HG03108 (cell line): ENCODE data around the gene COL4A2.

ENCODE experiments used
- ATAC-seq: cut with Tn5 transposase; IDR thresholded peaks from one replicate; pipeline ENCODE4 v1.9.1; 2021; ENCODE audit warnings: moderate library complexity; ENCODE audit not compliant: unreplicated experiment

Gene COL4A2

DNA sequence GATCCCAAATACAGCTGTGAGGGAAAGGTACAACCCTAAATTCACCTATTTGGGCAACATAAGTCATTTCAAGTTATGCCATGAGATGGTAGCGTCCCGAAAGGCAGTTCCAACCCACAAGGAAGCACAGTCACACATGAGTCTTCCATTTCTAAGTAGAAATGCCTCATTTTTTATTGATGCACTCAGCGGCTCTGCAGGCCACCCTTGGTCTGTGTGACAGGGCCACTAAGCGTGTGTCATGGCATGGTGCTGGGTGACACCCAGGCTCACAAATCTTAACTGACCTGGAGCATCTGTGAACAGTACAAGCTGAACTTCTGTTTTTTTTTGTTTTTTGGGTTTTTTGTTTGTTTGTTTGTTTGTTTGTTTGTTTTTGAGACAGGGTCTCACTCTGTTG, 239.3 kb downstream of the COL4A2 start:
- ATAC-seq = no peak

GRCh38 chr13:110546926-110547325, 239.8 kb downstream of the COL4A2 start:
- no peak for ATAC-seq

DNA sequence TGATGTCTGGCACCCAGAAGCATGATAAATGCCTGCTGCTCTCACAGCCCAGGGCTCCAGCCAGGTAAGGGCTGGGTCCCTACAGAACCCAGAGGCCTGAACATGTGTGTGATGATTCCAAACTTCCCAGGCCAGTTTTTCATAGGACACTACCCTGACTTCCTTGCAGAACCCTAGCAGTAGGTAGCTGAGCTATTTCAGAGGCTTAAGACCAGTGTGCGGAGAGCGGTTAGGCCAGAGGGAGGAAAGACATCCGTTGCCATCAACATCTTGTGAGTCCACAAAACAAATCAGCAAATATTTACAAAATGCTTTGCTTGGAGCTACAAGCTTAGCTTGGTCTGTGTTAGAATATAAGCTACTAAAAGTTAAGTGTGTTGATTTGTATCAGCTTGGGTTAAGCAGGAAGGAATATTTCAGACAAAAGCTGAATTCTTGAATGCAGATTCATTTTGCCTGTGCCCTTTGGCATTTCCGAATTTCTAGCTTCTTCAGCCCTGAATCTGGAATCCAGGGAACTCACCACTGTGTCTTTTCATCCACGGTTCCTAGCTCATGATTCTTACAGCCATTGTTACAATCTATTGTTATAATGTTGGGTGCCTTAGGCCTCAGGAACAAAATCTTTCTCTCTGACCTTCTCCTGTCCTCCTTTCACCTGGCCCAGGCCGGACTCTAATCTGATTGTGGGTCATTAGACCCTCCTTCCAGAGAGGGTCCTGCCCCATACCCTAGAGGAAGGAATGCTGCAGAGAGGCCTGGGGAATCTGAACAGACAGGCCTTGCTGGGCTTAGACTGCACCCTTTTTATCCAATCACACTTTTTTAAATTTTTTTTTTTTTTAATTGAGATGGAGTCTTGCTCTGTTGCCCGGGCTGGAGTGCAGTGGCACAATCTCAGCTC, 242.1 kb downstream of the COL4A2 start:
- no peak for ATAC-seq

DNA sequence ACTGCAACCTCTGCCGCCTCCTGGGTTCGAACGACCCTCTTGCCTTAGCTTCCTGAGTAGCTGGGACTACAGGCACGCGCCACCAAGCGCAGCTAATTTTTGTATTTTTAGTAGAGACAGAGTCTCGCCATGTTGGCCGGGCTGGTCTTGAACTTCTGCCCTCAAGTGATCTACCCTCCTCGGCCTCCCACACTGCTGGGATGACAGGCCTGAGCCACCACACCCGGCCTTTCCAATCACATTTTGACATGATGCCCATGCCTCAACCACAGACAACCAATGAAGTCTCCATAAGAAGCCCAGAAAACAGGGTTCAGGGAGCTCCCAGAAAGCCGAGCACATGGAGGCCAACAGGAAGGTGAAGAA, 242.7 kb downstream of the COL4A2 start:
- ATAC-seq = no peak

- ATAC-seq = no peak
Observed at GRCh38 chr13:110551284-110551683, 244.2 kb downstream of the COL4A2 start.

- ATAC-seq = no peak
Observed at GRCh38 chr13:110552767-110553166, 245.7 kb downstream of the COL4A2 start.

DNA sequence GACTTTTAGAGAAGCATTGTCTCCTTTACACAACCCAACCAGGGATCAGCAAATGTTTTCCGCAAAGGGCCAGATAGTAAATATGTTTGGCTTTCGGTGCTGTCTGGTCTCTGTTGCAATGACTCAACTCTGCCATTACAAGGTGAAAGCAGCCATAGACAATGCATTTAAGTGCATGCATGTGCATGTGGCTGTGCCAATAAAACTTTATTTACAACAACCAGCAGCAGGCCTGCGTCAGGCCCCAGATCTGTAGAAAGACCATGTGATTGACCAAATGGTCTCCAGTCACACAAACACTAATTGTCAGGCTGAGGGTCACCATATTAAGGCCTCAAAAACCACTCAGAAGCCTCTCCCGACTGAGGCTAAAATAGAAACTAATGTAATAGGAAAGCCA, 246.3 kb downstream of the COL4A2 start:
- no peak for ATAC-seq

DNA sequence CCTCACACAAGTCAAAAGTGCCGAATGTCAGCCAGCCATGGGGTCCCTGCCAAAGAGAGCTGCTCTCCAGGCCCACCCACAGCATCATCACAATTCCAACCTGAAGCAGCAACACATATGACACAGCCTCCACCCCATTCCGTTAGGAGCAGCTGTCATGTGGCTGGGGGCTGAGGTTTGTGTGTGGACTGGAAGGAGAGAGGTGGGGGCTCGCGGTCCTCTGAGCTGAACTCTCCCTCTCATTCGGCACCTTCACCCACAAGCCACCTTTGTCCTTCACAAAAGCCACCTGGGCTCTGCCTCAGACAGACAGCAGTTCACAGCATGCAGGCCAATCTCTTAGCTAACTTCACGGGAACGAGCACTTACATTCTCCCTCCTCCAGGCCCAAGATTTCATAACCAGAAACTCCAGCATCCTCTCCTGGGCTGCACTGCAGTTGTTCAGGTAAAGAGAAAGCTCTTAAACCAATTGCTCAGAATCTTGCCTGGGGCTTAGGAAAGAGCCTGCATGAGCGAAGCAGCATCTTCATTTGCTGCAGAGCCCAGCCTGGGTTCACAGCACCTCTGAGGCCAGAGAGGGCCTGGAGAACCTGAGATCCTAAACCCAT, 247.2 kb downstream of the COL4A2 start:
- no peak for ATAC-seq

GRCh38 chr13:110554946-110555345, 247.9 kb downstream of the COL4A2 start:
- no peak for ATAC-seq

GRCh38 chr13:110555601-110556223, 248.6 kb downstream of the COL4A2 start:
- ATAC-seq = no peak

GRCh38 chr13:110556224-110556606, 249.1 kb downstream of the COL4A2 start:
- no peak for ATAC-seq

DNA sequence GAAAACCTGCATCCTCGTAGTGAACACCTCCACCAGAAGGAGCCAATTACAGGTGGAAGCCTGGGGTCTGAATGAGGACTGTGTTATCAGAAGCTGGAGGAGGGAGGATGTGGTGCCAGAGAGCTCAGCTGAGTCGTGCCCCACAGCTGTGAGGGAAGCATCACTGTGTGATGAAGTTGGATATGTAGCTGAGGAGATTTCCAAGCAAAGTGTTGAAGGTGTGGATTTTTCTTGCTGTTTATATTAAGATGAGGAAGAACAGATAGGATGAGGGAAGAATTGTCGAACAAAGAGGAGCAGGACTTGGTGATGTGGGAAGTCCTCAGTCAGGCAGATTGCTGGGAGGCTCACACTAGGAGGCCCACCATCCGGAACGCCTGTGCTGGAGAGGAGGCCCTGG, 250.0 kb downstream of the COL4A2 start:
- no peak for ATAC-seq

GRCh38 chr13:110557610-110558305, 250.7 kb downstream of the COL4A2 start:
- ATAC-seq = no peak

DNA sequence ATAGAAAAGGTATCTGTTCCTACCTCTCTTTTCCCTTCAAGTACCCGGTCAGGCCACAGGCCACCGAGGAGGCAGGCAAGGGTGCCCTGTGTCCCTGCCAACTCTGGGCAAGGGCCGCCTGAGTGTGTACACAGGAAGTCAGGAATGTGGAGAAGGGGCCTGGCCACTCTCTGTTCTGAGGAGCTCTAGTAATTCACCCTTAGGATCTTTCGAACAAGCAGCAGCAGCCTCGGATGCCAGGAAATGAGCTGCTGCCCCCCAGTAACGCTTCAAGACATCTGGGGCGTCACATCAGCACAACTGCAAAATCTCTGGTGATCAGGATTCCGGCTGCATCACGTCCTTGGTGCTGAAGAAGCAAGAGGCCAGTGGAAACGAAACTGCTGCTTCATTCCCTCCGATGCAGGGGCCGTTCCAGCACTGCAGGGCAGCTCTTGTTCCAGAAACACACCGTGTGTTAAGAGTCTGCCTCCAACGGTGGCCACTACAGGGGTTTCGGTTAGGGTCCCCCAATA, 252.4 kb downstream of the COL4A2 start:
- no peak for ATAC-seq

- ATAC-seq = no peak
Observed at GRCh38 chr13:110559986-110560385, 252.9 kb downstream of the COL4A2 start.

- peak; percentile 12 for ATAC-seq
Observed at GRCh38 chr13:110560601-110561343, 253.7 kb downstream of the COL4A2 start.

- peak; percentile 80 for ATAC-seq
Observed at GRCh38 chr13:110561344-110562035, 254.4 kb downstream of the COL4A2 start, which contains the start of gene RAB20. RAB20 (minus strand) TSS chr13:110561722; CDS start chr13:110561519, 203 bp downstream.

DNA sequence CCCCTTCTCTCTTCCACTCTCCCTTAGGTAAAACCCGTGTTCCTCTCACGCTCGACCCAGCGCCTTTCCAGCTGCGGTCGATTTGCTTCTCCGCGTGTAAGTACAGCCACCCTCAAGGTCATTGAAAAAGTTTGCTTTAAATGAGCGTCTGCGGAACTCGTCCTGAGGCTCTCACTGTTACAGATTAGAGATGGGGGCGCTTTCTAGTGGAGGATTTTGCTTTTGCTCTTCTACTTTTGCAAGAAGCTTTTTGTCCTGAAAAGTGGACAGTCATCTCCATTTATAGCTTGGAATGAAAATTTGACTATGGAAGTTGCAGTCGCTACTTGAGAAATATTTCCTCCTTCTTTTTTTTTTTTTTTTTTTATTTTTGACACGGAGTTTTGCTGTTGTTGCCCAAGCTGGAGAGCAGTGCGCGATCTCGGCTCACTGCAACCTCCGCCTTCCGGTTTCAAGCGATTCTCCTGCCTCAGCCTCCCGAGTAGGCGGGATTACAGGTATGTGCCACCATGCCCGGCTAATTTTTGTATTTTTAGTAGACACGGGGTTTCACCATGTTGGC, 255.0 kb downstream of the COL4A2 start:
- no peak for ATAC-seq
